HEK293T (cell line): ENCODE measurements around the gene AIFM1.

Experiments used
- CTCF ChIA-PET: fragments of 350-600 bp; formaldehyde crosslinking; extraction: SDS; loops from one replicate; lab custom pipeline; 2021; ENCODE audit warnings: antibody characterized with exemption, inconsistent platforms; lab: Yijun Ruan, JAX
- POLR2A ChIA-PET: fragments of 350-600 bp; formaldehyde crosslinking; extraction: SDS; loops from one replicate; lab custom pipeline; 2020; ENCODE audit warnings: antibody characterized with exemption, inconsistent platforms; lab: Yijun Ruan, JAX
- DNase-seq: peaks from one replicate; pipeline ENCODE4 v3.0.0; 2012; ENCODE audit warnings: mixed read lengths; ENCODE audit errors: extremely low spot score
- ARNT ChIP-seq: fragments of 450-650 bp; IDR thresholded peaks from 2 replicates; pipeline ENCODE4 v1.6.1; 2017; ENCODE audit warnings: mild to moderate bottlenecking
- BHLHE40 ChIP-seq: fragments of 450-650 bp; IDR thresholded peaks from 2 replicates; pipeline ENCODE4 v1.6.1; 2016; ENCODE audit warnings: mild to moderate bottlenecking, moderate library complexity, borderline replicate concordance
- CTBP1 ChIP-seq: fragments of 450-650 bp; IDR thresholded peaks from 2 replicates; pipeline ENCODE4 v1.6.1; 2016; ENCODE audit warnings: borderline replicate concordance
- ELF4 ChIP-seq: fragments of 450-650 bp; IDR thresholded peaks from 2 replicates; pipeline ENCODE4 v1.6.1; 2017; ENCODE audit warnings: antibody characterized with exemption
- FOXA1 ChIP-seq: fragments of 450-650 bp; IDR thresholded peaks from 2 replicates; pipeline ENCODE4 v1.6.1; 2016; ENCODE audit warnings: mild to moderate bottlenecking
- FOXK2 ChIP-seq: fragments of 450-650 bp; IDR thresholded peaks from 2 replicates; pipeline ENCODE4 v1.6.1; 2016; ENCODE audit warnings: mild to moderate bottlenecking
- FOXM1 ChIP-seq: fragments of 450-650 bp; IDR thresholded peaks from 2 replicates; pipeline ENCODE4 v1.6.1; 2017; ENCODE audit warnings: mild to moderate bottlenecking, borderline replicate concordance
- HDGF ChIP-seq: fragments of 450-650 bp; IDR thresholded peaks from 2 replicates; pipeline ENCODE4 v1.6.1; 2017; ENCODE audit warnings: antibody characterized with exemption, borderline replicate concordance
- L3MBTL2 ChIP-seq: fragments of 450-650 bp; conservative IDR thresholded peaks from 2 replicates; pipeline ENCODE4 v1.6.1; 2016; ENCODE audit warnings: mild to moderate bottlenecking
- LEF1 ChIP-seq: fragments of 450-650 bp; IDR thresholded peaks from 2 replicates; pipeline ENCODE4 v1.6.1; 2017; ENCODE audit warnings: mild to moderate bottlenecking, borderline replicate concordance
- NFRKB ChIP-seq: fragments of 450-650 bp; IDR thresholded peaks from 2 replicates; pipeline ENCODE4 v1.6.1; 2016; ENCODE audit warnings: mild to moderate bottlenecking, moderate library complexity
- SP1 ChIP-seq: fragments of 450-650 bp; IDR thresholded peaks from 2 replicates; pipeline ENCODE4 v1.6.1; 2017
- SUZ12 ChIP-seq: fragments of 450-650 bp; IDR thresholded peaks from 2 replicates; pipeline ENCODE4 v1.6.1; 2016; ENCODE audit warnings: mild to moderate bottlenecking
- TARDBP ChIP-seq: fragments of 450-650 bp; IDR thresholded peaks from 2 replicates; pipeline ENCODE4 v1.6.1; 2016
- ZNF384 ChIP-seq: fragments of 450-650 bp; IDR thresholded peaks from 2 replicates; pipeline ENCODE4 v1.6.1; 2016
- TF ChIP-seq, protein P1 (sequence below): fragments of 450-650 bp; IDR thresholded peaks from 2 replicates; pipeline ENCODE4 v1.6.1; 2016

Gene AIFM1

DNA sequence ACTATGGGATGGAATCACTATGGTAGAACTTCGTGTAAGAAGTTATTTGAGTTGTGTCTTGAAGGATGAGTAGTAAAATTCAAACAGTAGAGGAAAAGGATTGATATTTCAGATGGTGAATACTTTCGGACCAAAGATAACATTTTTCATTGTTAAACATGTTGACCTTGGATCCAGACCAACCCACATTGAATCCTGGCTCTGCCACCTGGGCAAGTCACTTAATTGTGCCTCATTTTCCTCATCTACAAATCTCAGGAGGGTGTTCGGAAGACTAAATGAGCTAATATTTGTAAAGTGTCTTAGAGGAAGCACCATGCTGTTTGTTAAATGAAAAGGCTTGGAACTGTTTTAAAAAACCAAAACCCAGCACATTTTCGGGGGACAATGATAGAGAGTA, 1.4 kb upstream of the AIFM1 start:
- TF ChIP-seq BHLHE40 (no peak), ARNT (no peak), FOXM1 (no peak), TARDBP (no peak), L3MBTL2 (no peak), SUZ12 (no peak), NFRKB (no peak), LEF1 (no peak), ELF4 (no peak), SP1 (no peak), HDGF (no peak), CTBP1 (no peak), FOXA1 (no peak), FOXK2 (no peak), ZNF384 (no peak)
- TF ChIP-seq, protein P1, sequence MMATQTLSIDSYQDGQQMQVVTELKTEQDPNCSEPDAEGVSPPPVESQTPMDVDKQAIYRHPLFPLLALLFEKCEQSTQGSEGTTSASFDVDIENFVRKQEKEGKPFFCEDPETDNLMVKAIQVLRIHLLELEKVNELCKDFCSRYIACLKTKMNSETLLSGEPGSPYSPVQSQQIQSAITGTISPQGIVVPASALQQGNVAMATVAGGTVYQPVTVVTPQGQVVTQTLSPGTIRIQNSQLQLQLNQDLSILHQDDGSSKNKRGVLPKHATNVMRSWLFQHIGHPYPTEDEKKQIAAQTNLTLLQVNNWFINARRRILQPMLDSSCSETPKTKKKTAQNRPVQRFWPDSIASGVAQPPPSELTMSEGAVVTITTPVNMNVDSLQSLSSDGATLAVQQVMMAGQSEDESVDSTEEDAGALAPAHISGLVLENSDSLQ = no peak
- CTCF ChIA-PET = no interaction called here
- DNase-seq = no peak
- POLR2A ChIA-PET = interaction anchor here (0.9 kb wide), 1 partner anchor 9 kb away, joined by 3 read pairs; no protein-coding TSS in a partner anchor

DNA sequence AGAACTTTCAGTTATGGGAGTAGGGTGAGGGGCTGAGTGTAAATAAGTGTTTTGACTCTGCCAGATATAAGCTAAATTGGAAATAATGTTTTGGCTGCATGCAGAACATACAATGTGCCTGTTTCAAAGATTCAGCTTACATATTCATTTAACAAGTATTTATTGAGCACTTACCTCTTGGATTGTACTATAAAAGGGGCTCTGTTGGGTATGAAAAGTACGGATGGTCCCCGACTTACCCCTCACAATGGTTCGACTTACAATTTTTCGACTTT, 799 bp upstream of the AIFM1 start:
- ChIA-PET POLR2A (interaction anchor here (0.9 kb wide), 1 partner anchor 10 kb away, joined by 3 read pairs; no protein-coding TSS in a partner anchor), CTCF (no interaction called here)
- no peak for TF ChIP-seq NFRKB
- no peak for TF ChIP-seq FOXA1
- no peak for TF ChIP-seq L3MBTL2
- no peak for TF ChIP-seq FOXM1
- no peak for TF ChIP-seq CTBP1
- TF ChIP-seq SUZ12 = no peak
- TF ChIP-seq HDGF = no peak
- no peak for TF ChIP-seq ZNF384
- TF ChIP-seq, protein P1 = no peak
- TF ChIP-seq ARNT = no peak
- no peak for TF ChIP-seq SP1
- no peak for TF ChIP-seq FOXK2
- TF ChIP-seq LEF1 = no peak
- TF ChIP-seq TARDBP = no peak
- TF ChIP-seq BHLHE40 = no peak
- no peak for TF ChIP-seq ELF4
- no peak for DNase-seq

DNA sequence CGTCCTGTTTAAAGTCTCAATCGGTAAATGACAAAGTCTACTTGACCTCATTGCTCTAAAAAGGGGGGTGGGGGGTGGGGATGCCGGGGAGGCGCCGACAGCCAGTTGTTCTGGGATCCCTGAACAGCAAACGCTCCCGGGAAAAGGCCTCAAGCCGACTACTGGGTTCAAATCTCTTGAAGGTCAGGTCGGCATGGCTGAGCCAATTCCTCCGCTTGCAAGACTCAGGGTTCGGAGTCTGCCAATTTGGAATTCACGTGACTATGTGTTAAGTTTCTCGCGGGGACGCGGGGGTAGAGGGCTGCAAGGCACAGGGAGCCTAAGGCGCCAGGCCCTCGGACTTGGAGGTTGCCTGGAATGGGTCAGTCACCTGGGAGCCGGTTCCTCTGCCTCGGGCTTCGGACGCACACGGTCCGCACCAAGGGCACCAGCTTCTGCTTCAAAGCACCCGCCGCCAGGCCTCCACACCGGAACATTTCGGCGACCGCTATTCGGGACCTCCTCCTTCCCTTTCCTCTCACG, 399 bp downstream of the AIFM1 start:
- TF ChIP-seq TARDBP (no peak), L3MBTL2 (peak; percentile 66), ARNT (peak; percentile 73; the same call in 1 of the 2 replicates), FOXK2 (no peak)
- DNase-seq = no peak
- CTCF ChIA-PET = interaction anchor here (0.8 kb wide), 1 partner anchor 24 kb away, joined by 4 read pairs; no protein-coding TSS in a partner anchor
- POLR2A ChIA-PET = interaction anchor here (0.6 to 1.3 kb wide), 12 partner anchors 9 to 335 kb away, joined by 3 to 12 read pairs (median 4); partner anchors contain the start of gene UTP14A

DNA sequence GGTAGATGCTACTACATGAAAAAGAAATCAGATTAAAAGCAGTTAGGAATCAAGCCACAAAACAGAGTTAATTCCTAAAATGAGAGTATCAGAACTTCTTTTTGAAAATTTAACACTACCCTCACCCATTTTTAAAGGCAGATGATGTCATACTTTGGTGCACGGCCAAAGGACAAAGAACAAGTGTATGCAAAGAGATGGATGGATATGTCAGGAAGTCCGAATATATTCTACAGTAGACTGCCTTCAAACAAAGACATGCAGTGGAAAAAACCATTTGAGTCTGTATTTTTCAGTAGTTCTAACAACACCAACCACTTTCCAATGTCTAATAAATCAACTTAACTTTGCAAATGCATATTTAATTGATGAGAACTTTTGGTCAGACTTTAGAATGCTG, 2.2 kb downstream of the AIFM1 start:
- CTCF ChIA-PET = no interaction called here
- POLR2A ChIA-PET = no interaction called here
- TF ChIP-seq ARNT (no peak), BHLHE40 (no peak), ZNF384 (no peak), FOXM1 (no peak), SP1 (no peak), SUZ12 (no peak), LEF1 (no peak)
- TF ChIP-seq, protein P1 = no peak
- no peak for DNase-seq

DNA sequence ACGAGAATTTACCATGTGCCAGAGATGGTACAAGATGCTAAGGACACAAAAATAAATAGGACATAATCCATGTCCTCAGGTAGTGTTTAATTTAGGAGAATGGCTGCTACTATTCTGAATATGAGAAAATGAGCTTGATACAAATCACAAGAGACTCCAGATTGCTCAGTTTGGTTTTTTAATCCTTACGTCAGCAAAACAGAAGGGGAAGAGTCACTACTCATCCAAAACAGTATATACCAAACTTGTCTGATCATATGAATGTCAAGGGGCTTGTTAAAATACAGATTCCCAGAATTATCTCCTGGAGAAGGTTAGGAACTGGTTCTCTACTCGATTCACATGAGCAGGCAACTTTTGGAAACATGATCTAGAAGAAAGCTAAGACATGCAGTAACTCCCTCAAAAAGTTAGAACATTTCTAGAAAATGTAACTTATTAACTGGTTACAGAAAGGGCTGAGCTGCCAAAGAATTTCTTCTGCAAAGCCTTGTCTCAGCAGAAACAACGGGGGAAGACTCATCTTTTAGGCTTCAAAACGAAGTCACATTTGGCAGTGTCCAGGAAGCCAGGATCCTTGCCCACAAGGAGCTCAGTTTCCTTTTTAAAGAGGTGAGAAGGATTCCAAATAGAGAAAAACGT, 3.4 kb downstream of the AIFM1 start:
- POLR2A ChIA-PET = no interaction called here
- CTCF ChIA-PET = no interaction called here
- no peak for TF ChIP-seq L3MBTL2
- TF ChIP-seq, protein P1 = no peak
- TF ChIP-seq TARDBP = no peak
- no peak for TF ChIP-seq SP1
- TF ChIP-seq CTBP1 = no peak
- TF ChIP-seq LEF1 = no peak
- no peak for TF ChIP-seq HDGF
- TF ChIP-seq ARNT = no peak
- TF ChIP-seq FOXK2 = no peak
- TF ChIP-seq FOXM1 = no peak
- no peak for TF ChIP-seq ZNF384
- no peak for TF ChIP-seq FOXA1
- no peak for TF ChIP-seq ELF4
- no peak for TF ChIP-seq SUZ12
- TF ChIP-seq NFRKB = no peak
- TF ChIP-seq BHLHE40 = no peak
- DNase-seq = no peak
